Measurements from ENCODE around the gene JCHAIN.

JCHAIN gene

GRCh38 chr4:70634482-70634881, 31.8 kb downstream of the JCHAIN start:
- DNase-seq, result no peak

GRCh38 chr4:70632028-70632427, 34.3 kb downstream of the JCHAIN start:
- no peak for DNase-seq

DNA sequence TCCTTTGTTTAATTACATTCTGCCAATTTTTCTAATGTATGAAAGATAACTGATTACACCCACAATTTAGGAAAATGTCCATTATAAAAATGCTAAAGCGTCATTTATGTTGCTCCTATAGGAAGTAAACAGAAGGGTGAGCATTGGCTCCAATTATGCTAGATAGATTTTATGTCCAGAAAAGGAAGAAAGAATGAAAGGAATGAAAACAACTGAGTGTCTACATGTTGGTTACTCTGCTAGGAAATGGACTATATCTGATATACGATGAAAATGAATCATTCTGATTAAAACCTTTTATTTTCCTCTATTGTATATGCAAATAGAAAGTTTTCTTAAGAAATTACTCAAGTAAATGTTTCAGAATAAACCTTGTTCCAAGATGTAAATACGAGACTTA, 36.1 kb downstream of the JCHAIN start:
- no peak for DNase-seq

GRCh38 chr4:70629469-70630090, 36.7 kb downstream of the JCHAIN start:
- DNase-seq, result no peak

DNA sequence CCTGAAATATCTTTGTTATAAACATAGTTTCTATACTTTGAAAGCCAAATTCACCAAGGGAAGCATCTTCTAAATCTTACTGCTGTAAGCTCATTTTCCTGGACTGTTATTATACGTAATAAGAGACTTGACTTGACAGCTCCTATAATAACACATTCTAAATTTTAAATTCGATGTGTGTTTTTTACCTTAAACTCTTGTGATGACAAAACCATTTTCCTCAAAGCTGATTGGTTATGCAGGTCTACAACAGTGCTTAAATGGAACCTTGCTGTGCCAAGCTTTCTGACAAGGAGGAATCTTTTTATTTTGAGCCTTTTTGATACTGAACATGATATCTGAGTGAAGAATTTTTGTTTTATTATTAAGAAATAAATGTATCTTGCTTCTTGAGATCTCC, 37.9 kb downstream of the JCHAIN start, which contains the start of gene ENAM:
ENAM (plus strand) TSS at position 301 of the 400 bp plus-strand sequence. CDS start 757 bp downstream, outside the sequence.
- DNase-seq, result no peak

GRCh38 chr4:70627620-70628019, 38.7 kb downstream of the JCHAIN start:
- no peak for DNase-seq

- DNase-seq, result no peak
Observed at GRCh38 chr4:70624226-70624793, 42.0 kb downstream of the JCHAIN start.

DNA sequence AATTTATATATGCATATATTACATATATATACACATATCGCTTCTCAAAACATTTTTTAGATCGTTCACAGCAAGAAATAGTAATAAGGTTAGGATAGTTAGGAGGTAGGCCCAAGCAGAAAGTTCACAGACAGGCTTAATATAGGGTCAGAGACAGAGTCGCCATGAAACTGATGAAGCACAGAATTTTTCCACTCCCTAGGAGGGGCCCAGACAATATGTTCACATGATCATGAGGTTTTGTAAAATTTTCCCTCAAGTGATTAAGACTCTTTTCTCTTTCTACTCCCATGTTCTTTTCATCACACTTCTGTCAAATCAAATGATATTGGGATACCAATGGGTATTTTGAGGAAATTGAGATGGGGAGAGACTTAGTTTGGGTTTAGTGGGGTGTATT, 43.0 kb downstream of the JCHAIN start:
- DNase-seq, result no peak

DNA sequence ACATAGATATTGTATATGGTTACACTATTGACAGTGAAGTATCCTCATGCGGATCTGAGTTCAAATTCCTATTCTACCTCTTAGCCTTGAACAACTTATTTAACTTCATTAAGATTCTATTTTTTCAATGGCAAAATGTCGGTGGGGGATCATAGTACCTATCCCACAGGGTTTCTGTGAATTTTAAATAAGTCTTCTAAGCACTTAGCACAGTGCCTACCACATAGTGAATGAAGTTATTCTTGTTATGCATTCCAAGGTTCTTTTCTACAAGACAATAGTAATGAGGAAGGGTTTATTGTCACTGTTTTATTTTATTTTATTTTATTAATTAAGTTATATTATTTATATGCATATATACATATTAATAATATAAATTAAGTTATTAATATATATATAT, 46.5 kb downstream of the JCHAIN start:
- DNase-seq, result no peak

GRCh38 chr4:70619288-70619687, 47.0 kb downstream of the JCHAIN start:
- DNase-seq, result no peak

DNA sequence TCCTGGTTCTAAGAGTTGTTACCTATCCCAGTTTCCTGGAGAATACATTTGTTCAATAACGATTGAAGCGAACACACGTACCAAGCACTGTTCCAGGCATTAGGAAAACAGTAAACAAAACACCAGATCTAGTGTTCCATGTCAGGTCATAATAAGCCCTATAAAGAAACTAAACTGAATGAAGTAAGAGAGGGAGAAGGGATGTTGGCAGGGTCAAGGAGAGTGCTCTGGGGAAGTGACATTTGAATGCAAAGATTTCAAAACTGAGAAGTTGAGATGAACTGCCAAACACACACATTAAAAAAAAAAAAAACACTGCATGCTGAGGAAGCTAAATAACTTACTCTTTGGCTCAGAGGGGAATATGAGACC, 52.1 kb downstream of the JCHAIN start:
- DNase-seq, result no peak

DNA sequence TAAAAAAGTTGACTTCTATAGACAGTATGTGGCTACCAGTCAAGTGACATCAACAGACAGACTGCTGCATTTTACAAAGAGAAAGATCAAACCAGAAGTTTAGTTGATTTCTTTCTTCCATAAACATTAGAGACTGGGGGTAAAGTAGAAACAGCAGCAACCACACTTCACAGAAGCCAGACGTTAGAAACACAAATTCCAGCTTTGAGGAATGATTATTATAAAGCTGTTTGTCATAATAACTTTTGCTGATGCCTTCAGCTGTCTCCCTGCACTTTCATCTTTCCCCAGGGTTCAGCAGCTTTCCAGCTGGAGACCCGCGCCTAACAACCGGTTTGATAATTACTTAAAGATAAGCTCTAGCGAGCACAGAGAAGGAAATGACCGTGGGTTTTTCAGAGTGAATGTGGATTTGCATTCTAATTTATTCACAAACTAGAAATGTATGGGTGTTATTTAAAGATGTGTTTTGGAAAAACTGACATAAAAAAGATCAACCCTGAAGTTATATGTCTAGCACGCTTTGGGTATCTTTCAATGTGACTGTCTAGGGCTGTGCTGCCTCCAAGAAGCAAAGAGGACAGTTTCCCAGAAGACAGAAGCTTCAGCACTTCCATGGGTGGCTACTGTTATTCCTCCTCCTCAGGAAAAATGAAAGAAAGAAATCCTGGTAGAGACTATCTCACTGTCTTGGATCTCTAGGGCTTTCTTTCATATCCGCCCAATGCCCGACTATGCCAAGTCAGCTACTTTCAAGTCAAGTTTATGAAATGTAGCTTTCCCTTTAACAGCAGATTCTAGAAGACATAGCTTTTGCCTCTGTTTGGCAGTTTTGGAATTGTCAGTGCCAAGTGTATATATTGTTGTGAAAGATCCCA, 52.8 kb downstream of the JCHAIN start:
- no peak for DNase-seq

DNA sequence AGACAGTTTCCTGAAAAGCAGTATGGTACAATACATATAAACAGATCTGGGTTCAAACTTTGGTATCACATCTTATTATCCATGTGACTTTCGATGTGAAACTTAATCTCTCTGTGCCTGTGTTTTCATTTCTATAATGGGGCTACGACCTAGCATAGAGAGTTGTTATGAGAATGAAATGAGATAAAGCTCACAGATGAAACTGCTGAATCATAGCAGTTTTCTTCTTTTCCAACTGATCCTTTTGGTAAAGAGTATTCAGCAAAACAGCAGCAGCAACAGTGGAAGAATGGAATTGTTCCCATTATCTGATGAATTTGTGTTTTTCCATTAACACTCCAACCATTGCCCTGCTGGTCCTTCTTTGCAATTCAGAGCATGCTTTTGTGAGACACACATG, 58.0 kb downstream of the JCHAIN start:
- DNase-seq, result no peak

DNA sequence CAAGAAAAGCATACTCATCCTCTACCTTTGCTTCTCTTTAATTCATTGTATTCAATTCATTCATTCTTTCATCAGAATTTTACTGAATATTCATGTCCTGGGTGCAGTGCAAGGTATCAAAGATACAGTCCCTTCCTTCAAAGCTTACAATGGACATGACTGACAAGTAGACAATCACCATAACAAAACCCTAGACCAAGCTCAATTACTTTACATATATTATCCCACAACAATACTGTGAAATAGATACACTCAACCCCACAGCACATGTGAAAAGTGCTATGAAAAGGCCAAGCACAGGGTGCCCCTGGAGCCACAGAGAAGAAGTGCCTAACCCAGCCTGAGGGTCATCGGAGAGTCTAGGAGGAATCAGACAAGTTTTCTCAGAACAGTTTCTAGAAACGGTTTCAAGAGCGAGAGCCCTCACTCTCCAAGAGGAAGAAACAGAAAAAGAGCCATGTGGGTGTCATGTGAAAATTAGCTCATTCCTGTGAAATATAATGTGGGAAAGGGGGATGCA, 58.9 kb downstream of the JCHAIN start:
- no peak for DNase-seq

- no peak for DNase-seq
Observed at GRCh38 chr4:70606459-70606858, 59.8 kb downstream of the JCHAIN start.

Data from effector CD8-positive, alpha-beta T cell (primary cell).